KMS-11 (cell line): Measurements from ENCODE around the gene KLHL26.

ENCODE experiments used
- H2AFZ ChIP-seq: fragments of 200-600 bp; sonication (generic); 2 replicates; pipeline ENCODE4 v1.6.1; 2016; ENCODE audit warnings: antibody characterized with exemption, mixed run types, low read depth
- H3K27ac ChIP-seq: fragments of 200-600 bp; sonication (generic); 2 replicates; pipeline ENCODE4 v1.6.1; 2016; ENCODE audit warnings: mild to moderate bottlenecking, mixed run types
- H3K27me3 ChIP-seq: fragments of 200-600 bp; sonication (generic); 2 replicates; pipeline ENCODE4 v1.6.1; 2017; ENCODE audit warnings: mild to moderate bottlenecking, low read depth, mixed run types, moderate library complexity; ENCODE audit not compliant: insufficient read depth
- H3K36me3 ChIP-seq: fragments of 200-600 bp; sonication (generic); 2 replicates; pipeline ENCODE4 v1.6.1; 2017; ENCODE audit warnings: mild to moderate bottlenecking, mixed run types; ENCODE audit not compliant: insufficient read depth
- H3K4me1 ChIP-seq: fragments of 200-600 bp; sonication (generic); 2 replicates; pipeline ENCODE4 v1.6.1; 2016; ENCODE audit warnings: mild to moderate bottlenecking, low read depth, mixed run types; ENCODE audit not compliant: poor library complexity, severe bottlenecking
- H3K4me2 ChIP-seq: fragments of 200-600 bp; sonication (generic); 2 replicates; pipeline ENCODE4 v1.7.0; 2016; ENCODE audit warnings: mild to moderate bottlenecking, mixed run types
- H3K4me3 ChIP-seq: fragments of 200-600 bp; sonication (generic); IDR thresholded peaks from 2 replicates; pipeline ENCODE4 v1.6.1; 2017; ENCODE audit warnings: low read depth, low read length, mixed read lengths; ENCODE audit not compliant: insufficient read depth
- H3K79me2 ChIP-seq: fragments of 200-600 bp; sonication (generic); 2 replicates; pipeline ENCODE4 v1.6.1; 2016; ENCODE audit warnings: low read depth, mixed run types; ENCODE audit not compliant: insufficient read depth
- H3K9ac ChIP-seq: fragments of 200-600 bp; sonication (generic); 2 replicates; pipeline ENCODE4 v1.6.1; 2016; ENCODE audit warnings: mild to moderate bottlenecking, mixed run types
- H4K20me1 ChIP-seq: fragments of 200-600 bp; sonication (generic); 2 replicates; pipeline ENCODE4 v1.6.1; 2016; ENCODE audit warnings: mild to moderate bottlenecking, mixed run types; ENCODE audit not compliant: insufficient read depth
- CTCF ChIP-seq: fragments of 200-600 bp; sonication (generic); conservative IDR thresholded peaks from 2 replicates; pipeline ENCODE4 v1.6.1; 2017; ENCODE audit warnings: low read depth, mild to moderate bottlenecking, antibody characterized with exemption, low read length, moderate library complexity, mixed read lengths

Gene KLHL26

GRCh38 chr19:18620311-18620710 lies 16.5 kb upstream of the KLHL26 start:
- no peak for TF ChIP-seq CTCF
- no peak overlapping the region for H3K4me3 ChIP-seq
- H3K9ac ChIP-seq, result no peak overlapping the region

GRCh38 chr19:18620902-18621301 lies 15.9 kb upstream of the KLHL26 start:
- H3K27me3 ChIP-seq, result peaks cover 19% of the 10 kb centered on the region
- H3K27ac ChIP-seq, result no peak overlapping the region
- no peaks in the 10 kb centered on the region for H4K20me1 ChIP-seq
- no peak overlapping the region for H3K9ac ChIP-seq
- no peaks in the 10 kb centered on the region for H3K36me3 ChIP-seq
- H3K79me2 ChIP-seq, result no peaks in the 10 kb centered on the region
- no peak overlapping the region for H3K4me2 ChIP-seq
- H3K4me3 ChIP-seq, result no peak overlapping the region
- no peaks in the 10 kb centered on the region for H3K4me1 ChIP-seq
- no peak for TF ChIP-seq CTCF
- H2AFZ ChIP-seq, result no peak overlapping the region

More at GRCh38 chr19:18620311-18620710, 16.5 kb upstream of the KLHL26 start:
- Histone ChIP-seq H3K4me2 (no peak overlapping the region), H3K27ac (no peak overlapping the region), H3K79me2 (no peaks in the 10 kb centered on the region), H3K4me1 (no peaks in the 10 kb centered on the region), H4K20me1 (no peaks in the 10 kb centered on the region), H3K27me3 (peaks cover 25% of the 10 kb centered on the region), H3K36me3 (no peaks in the 10 kb centered on the region), H2AFZ (no peak overlapping the region)

GRCh38 chr19:18626906-18627305 lies 9.9 kb upstream of the KLHL26 start:
- H3K36me3 ChIP-seq, result no peaks in the 10 kb centered on the region
- TF ChIP-seq CTCF, result no peak

GRCh38 chr19:18629166-18630088 lies 7.4 kb upstream of the KLHL26 start:
- no peak for TF ChIP-seq CTCF
- Histone ChIP-seq H3K4me3 (no peak overlapping the region), H3K9ac (no peak overlapping the region)

More at GRCh38 chr19:18626906-18627305, 9.9 kb upstream of the KLHL26 start:
- Histone ChIP-seq H4K20me1 (no peaks in the 10 kb centered on the region), H3K27ac (no peak overlapping the region), H3K9ac (no peak overlapping the region), H3K4me1 (no peaks in the 10 kb centered on the region), H3K4me3 (no peak overlapping the region), H2AFZ (no peak overlapping the region), H3K79me2 (no peaks in the 10 kb centered on the region), H3K27me3 (no peaks in the 10 kb centered on the region; the same call in 1 of the 2 replicates), H3K4me2 (no peak overlapping the region)

More at GRCh38 chr19:18629166-18630088, 7.4 kb upstream of the KLHL26 start:
- Histone ChIP-seq H3K27ac (no peak overlapping the region), H3K4me1 (peaks cover 13% of the 10 kb centered on the region), H2AFZ (no peak overlapping the region), H3K27me3 (no peaks in the 10 kb centered on the region; the same call in 1 of the 2 replicates), H4K20me1 (no peaks in the 10 kb centered on the region), H3K4me2 (no peak overlapping the region), H3K36me3 (no peaks in the 10 kb centered on the region), H3K79me2 (no peaks in the 10 kb centered on the region)
